ENCODE data around the gene ZHX3. TPM values are rescaled to one million over a fixed set of nuclear protein-coding genes. Genes with fewer than 3 reads are reported as not detected.

The ZHX3 gene
- total and polyA plus RNA-seq, 2 of the 13 experiments (the other 11 are each of a cell fraction or from before 2014, with no cell fraction given) = 8.4 to 11.7 TPM

- TF ChIP-seq ZNF7 (CRISPR knock-in tag; IDR thresholded peaks at IDR 0.05) (0 out of 2 replicates have a peak, but pooled peaks have one; percentile 16), TEF (CRISPR knock-in tag; IDR thresholded peaks at IDR 0.05) (no peak), MBD4 (IDR thresholded peaks at IDR 0.05; ENCODE audit: borderline replicate concordance, low read length) (no peak), IKZF4 (CRISPR knock-in tag; IDR thresholded peaks at IDR 0.05; ENCODE audit: borderline replicate concordance, low read depth, not compliant biosample characterization) (no peak), IKZF1 (IDR thresholded peaks at IDR 0.05) (no peak), ETV5 (CRISPR knock-in tag; IDR thresholded peaks at IDR 0.05; ENCODE audit: borderline replicate concordance) (peak; percentile 91), ZNF572 (CRISPR knock-in tag; IDR thresholded peaks at IDR 0.05) (no peak), TOE1 (CRISPR knock-in tag; IDR thresholded peaks at IDR 0.05) (no peak), WIZ (CRISPR knock-in tag; IDR thresholded peaks at IDR 0.05) (peak; percentile 86; the same call in 1 of the 2 replicates), GATAD2A (CRISPR knock-in tag; IDR thresholded peaks at IDR 0.05) (peak; percentile 41; the same call in 1 of the 2 replicates), ZNF761 (CRISPR knock-in tag; conservative IDR thresholded peaks at IDR 0.05) (peak; percentile 83; the same call in 1 of the 2 replicates), ZNF850 (CRISPR knock-in tag; conservative IDR thresholded peaks at IDR 0.05) (no peak), POGZ (CRISPR knock-in tag; IDR thresholded peaks at IDR 0.05) (0 out of 2 replicates have a peak, but pooled peaks have one; percentile 24), ZNF788 (CRISPR knock-in tag; IDR thresholded peaks at IDR 0.05; ENCODE audit: borderline replicate concordance) (no peak), KLF11 (CRISPR knock-in tag; IDR thresholded peaks at IDR 0.05) (0 out of 2 replicates have a peak, but pooled peaks have one; percentile 56), ZNF703 (CRISPR knock-in tag; IDR thresholded peaks at IDR 0.05; ENCODE audit: borderline replicate concordance) (no peak), HOMEZ (CRISPR knock-in tag; IDR thresholded peaks at IDR 0.05; ENCODE audit: low read depth) (peak; percentile 53; the same call in 1 of the 2 replicates), ZMYM2 (CRISPR knock-in tag; IDR thresholded peaks at IDR 0.05) (0 out of 2 replicates have a peak, but pooled peaks have one; percentile 14), ATF7 (IDR thresholded peaks at IDR 0.05) (no peak), ATF7 (CRISPR knock-in tag; IDR thresholded peaks at IDR 0.05) (peak; percentile 60; the same call in 1 of the 2 replicates), PCBP1 (IDR thresholded peaks at IDR 0.05; ENCODE audit: borderline replicate concordance, low read depth, low read length) (no peak), ZNF556 (CRISPR knock-in tag; IDR thresholded peaks at IDR 0.05; ENCODE audit: borderline replicate concordance) (no peak; the same call in 1 of the 2 replicates), CEBPG (CRISPR knock-in tag; IDR thresholded peaks at IDR 0.05) (no peak), RFX3 (CRISPR knock-in tag; IDR thresholded peaks at IDR 0.05) (no peak), ZUFSP (CRISPR knock-in tag; IDR thresholded peaks at IDR 0.05; ENCODE audit: borderline replicate concordance) (no peak), PHF8 (CRISPR knock-in tag; IDR thresholded peaks at IDR 0.05) (peak; percentile 40; the same call in 1 of the 2 replicates), EEA1 (CRISPR knock-in tag; IDR thresholded peaks at IDR 0.05; ENCODE audit: borderline replicate concordance) (0 out of 2 replicates have a peak, but pooled peaks have one; percentile 75)
Observed at GRCh38 chr20:41329435-41330342, 12.2 kb upstream of the ZHX3 start (continued).
